Left ventricle myocardium inferior (tissue), 1 donor: ENCODE results near the gene UST. TPM values are rescaled to one million over a fixed set of nuclear protein-coding genes. Genes with fewer than 3 reads are reported as not detected.

Experiments used
- DNase-seq: peaks from one replicate; pipeline ENCODE4 v3.0.0-alpha.2; 2020
- H3K27ac ChIP-seq: fragments of 200-600 bp; replicated peaks from 2 replicates; pipeline ENCODE4 v1.8.0; 2021
- H3K27me3 ChIP-seq: fragments of 200-600 bp; 2 replicates; pipeline ENCODE4 v1.8.0; 2021; ENCODE audit warnings: low read depth
- H3K36me3 ChIP-seq: fragments of 200-600 bp; 2 replicates; pipeline ENCODE4 v1.8.0; 2021
- H3K4me1 ChIP-seq: fragments of 200-600 bp; 2 replicates; pipeline ENCODE4 v1.8.0; 2021
- H3K4me3 ChIP-seq: fragments of 200-600 bp; 2 replicates; pipeline ENCODE4 v1.8.0; 2021; ENCODE audit warnings: mild to moderate bottlenecking, moderate library complexity
- H3K9me3 ChIP-seq: fragments of 200-600 bp; replicated peaks from 2 replicates; pipeline ENCODE4 v1.8.0; 2021
- CTCF ChIP-seq: fragments of 200-600 bp; IDR thresholded peaks from 2 replicates; pipeline ENCODE4 v1.8.0; 2021; ENCODE audit warnings: antibody characterized with exemption, mild to moderate bottlenecking, borderline replicate concordance
- intact Hi-C: fragments of 100-400 bp; cut with micrococcal nuclease; formaldehyde crosslinking; loops from one replicate; pipeline ENCODE4 v1.11.0; 2022
- total RNA-seq: library from RNA; stranded (reverse); fragmentation: NEBNext Ultra II Directional; extraction: Animal tissue kit (Norgen Biotek cat#: 25700); gene quantifications from one replicate; pipeline ENCODE4 v1.2.1, GENCODE V29; 2021
- donor health status: DM: no; HTN: yes; CAD: no; lungs with severe emphysema.

UST gene
- total RNA-seq, 1 donor from 2014 or later: 3.3 TPM

- no peaks in the 10 kb centered on the region for H3K4me1 ChIP-seq
- no peak overlapping the region for H3K27ac ChIP-seq
- no peak overlapping the region for H3K4me3 ChIP-seq
- H3K9me3 ChIP-seq: no peaks in the 10 kb centered on the region
- intact Hi-C loops: no loop called here
- no peak for DNase-seq
- H3K27me3 ChIP-seq: no peaks in the 10 kb centered on the region
- H3K36me3 ChIP-seq: no peaks in the 10 kb centered on the region
- no peak for TF ChIP-seq CTCF
Measured at GRCh38 chr6:148957752-148958151, 210.9 kb downstream of the UST start.

DNA sequence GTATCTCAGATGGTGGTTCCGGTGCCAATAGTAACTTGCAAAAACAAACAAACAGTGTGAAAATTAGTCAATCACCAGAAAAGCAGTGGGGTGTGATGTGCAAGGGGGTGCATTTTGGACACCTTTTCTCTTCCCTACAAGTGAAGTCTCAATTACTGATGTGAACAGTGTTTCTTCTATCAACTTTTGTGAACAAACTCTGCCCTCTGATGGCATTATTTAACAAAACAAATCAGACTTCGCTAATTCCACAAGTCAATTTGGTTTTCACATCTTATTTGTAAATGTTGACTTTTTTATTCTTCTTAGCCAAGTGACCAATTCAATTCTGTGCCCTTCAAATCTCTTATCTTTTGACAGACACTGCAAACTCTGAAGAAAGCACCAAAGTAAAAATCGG, 212.2 kb downstream of the UST start:
- no peaks in the 10 kb centered on the region for H3K4me1 ChIP-seq
- intact Hi-C loops: no loop called here
- H3K9me3 ChIP-seq: no peaks in the 10 kb centered on the region
- no peak overlapping the region for H3K4me3 ChIP-seq
- H3K36me3 ChIP-seq: no peaks in the 10 kb centered on the region
- no peaks in the 10 kb centered on the region for H3K27me3 ChIP-seq
- no peak for DNase-seq
- no peak overlapping the region for H3K27ac ChIP-seq
- no peak for TF ChIP-seq CTCF

GRCh38 chr6:148959501-148959900, 212.7 kb downstream of the UST start:
- H3K9me3 ChIP-seq: no peaks in the 10 kb centered on the region
- H3K27me3 ChIP-seq: no peaks in the 10 kb centered on the region
- H3K4me1 ChIP-seq: no peaks in the 10 kb centered on the region
- intact Hi-C loops: no loop called here
- H3K27ac ChIP-seq: no peak overlapping the region
- TF ChIP-seq CTCF: no peak
- no peak overlapping the region for H3K4me3 ChIP-seq
- no peak for DNase-seq
- H3K36me3 ChIP-seq: no peaks in the 10 kb centered on the region

- no peaks in the 10 kb centered on the region for H3K27me3 ChIP-seq
- TF ChIP-seq CTCF: no peak
- DNase-seq: no peak
- no peaks in the 10 kb centered on the region for H3K9me3 ChIP-seq
- intact Hi-C loops: no loop called here
- H3K27ac ChIP-seq: no peak overlapping the region
- no peak overlapping the region for H3K4me3 ChIP-seq
- no peaks in the 10 kb centered on the region for H3K4me1 ChIP-seq
- no peaks in the 10 kb centered on the region for H3K36me3 ChIP-seq
Measured at GRCh38 chr6:148962854-148963515, 216.2 kb downstream of the UST start.

GRCh38 chr6:148963738-148964137, 216.9 kb downstream of the UST start:
- TF ChIP-seq CTCF: no peak
- no peak for DNase-seq
- intact Hi-C loops: no loop called here

GRCh38 chr6:148964467-148964866, 217.6 kb downstream of the UST start:
- peaks cover under 1% of the 10 kb centered on the region for H3K27me3 ChIP-seq
- H3K4me1 ChIP-seq: no peaks in the 10 kb centered on the region
- H3K36me3 ChIP-seq: no peaks in the 10 kb centered on the region
- intact Hi-C loops: no loop called here
- TF ChIP-seq CTCF: no peak
- H3K9me3 ChIP-seq: no peaks in the 10 kb centered on the region
- no peak overlapping the region for H3K4me3 ChIP-seq
- H3K27ac ChIP-seq: no peak overlapping the region
- no peak for DNase-seq

More at GRCh38 chr6:148963738-148964137, 216.9 kb downstream of the UST start:
- H3K9me3 ChIP-seq: no peaks in the 10 kb centered on the region
- H3K36me3 ChIP-seq: no peaks in the 10 kb centered on the region
- H3K27me3 ChIP-seq: no peaks in the 10 kb centered on the region
- no peaks in the 10 kb centered on the region for H3K4me1 ChIP-seq
- no peak overlapping the region for H3K4me3 ChIP-seq
- H3K27ac ChIP-seq: no peak overlapping the region
